A549 (cell line): ENCODE data around the gene CRADD. TPM values are rescaled to one million over a fixed set of nuclear protein-coding genes. Genes with fewer than 3 reads are reported as not detected.
A peak's percentile ranks its signal among the peaks of the same experiment; 100 is the strongest.

Experiments
- ATAC-seq, 2 experiments: fragments of 200-7000 bp in 1 of 2; fragments of >200 bp in 1 of 2; cut with Nextera tagmentation in 1 of 2; cut with Tn5 transposase in 1 of 2; 3 replicates each; pipeline versions ENCODE4 v1.8.0 to v1.9.1; 2018 to 2020; ENCODE audit warnings: mild to moderate bottlenecking in 1 of 2, moderate library complexity in 1 of 2
- CTCF ChIA-PET: fragments of 300-600 bp; sonication (Branson Sonifier 250); formaldehyde crosslinking; extraction: SDS; loops from one replicate; lab custom pipeline; 2021; ENCODE audit warnings: antibody characterized with exemption, inconsistent platforms; lab: Yijun Ruan, JAX
- POLR2A ChIA-PET: fragments of 350-600 bp; formaldehyde crosslinking; extraction: SDS; loops from one replicate; lab custom pipeline; 2021; ENCODE audit warnings: antibody characterized with exemption, inconsistent platforms; lab: Yijun Ruan, JAX
- DNase-seq, 2 experiments: peaks; one replicate each; pipeline versions ENCODE4 v3.0.0 to v3.0.0-alpha.2; 2011 to 2016; ENCODE audit warnings: low read depth in 1 of 2, low spot score in 1 of 2
- FAIRE-seq: peaks from 2 replicates; lab custom pipeline; 2011; peaks lifted over from hg19 to GRCh38; lab: Jason Lieb, UNC
- H3K27ac ChIP-seq, 2 experiments: fragments of >200 bp; sonication (Bioruptor Twin); formaldehyde crosslinking; 3 replicates each; pipeline ENCODE4 v1.5.1; 2016 to 2017
- H3K4me1 ChIP-seq: fragments of >200 bp; sonication (Bioruptor Twin); formaldehyde crosslinking; 3 replicates; pipeline ENCODE4 v1.6.1; 2016
- H3K4me2 ChIP-seq: fragments of >200 bp; sonication (Bioruptor Twin); formaldehyde crosslinking; 3 replicates; pipeline ENCODE4 v1.6.1; 2016
- H3K4me3 ChIP-seq: fragments of >200 bp; sonication (Bioruptor Twin); formaldehyde crosslinking; 3 replicates; pipeline ENCODE4 v1.5.1; 2016
- H3K9me3 ChIP-seq: fragments of >200 bp; sonication (Bioruptor Twin); formaldehyde crosslinking; 3 replicates; pipeline ENCODE4 v1.6.1; 2016
- ATOH8 ChIP-seq: fragments of 250-450 bp; sonication (Bioruptor Pico); IDR thresholded peaks from 2 replicates; pipeline ENCODE4 v1.5.0; 2020; ENCODE audit warnings: low read depth, mild to moderate bottlenecking, moderate library complexity
- CHD4 ChIP-seq: fragments of 200-600 bp; sonication (generic); IDR thresholded peaks from 2 replicates; pipeline ENCODE4 v1.6.1; 2016; ENCODE audit warnings: antibody characterized with exemption, mild to moderate bottlenecking, borderline replicate concordance
- E2F6 ChIP-seq: IDR thresholded peaks from 2 replicates; pipeline ENCODE4 v1.6.1; 2012; ENCODE audit warnings: low read depth, borderline replicate concordance
- EP300 ChIP-seq, 2 experiments: fragments of >200 bp; sonication (Bioruptor Twin); formaldehyde crosslinking; IDR thresholded peaks; 2 replicates in 1 of 2; 3 replicates in 1 of 2; pipeline ENCODE4 v1.6.1; 2016 to 2017
- FOSB ChIP-seq: fragments of 250-450 bp; sonication (Bioruptor Pico); IDR thresholded peaks from 2 replicates; pipeline ENCODE4 v1.5.0; 2020; ENCODE audit warnings: mild to moderate bottlenecking, moderate library complexity
- GATA3 ChIP-seq: IDR thresholded peaks from 2 replicates; pipeline ENCODE4 v1.6.1; 2012; ENCODE audit warnings: borderline replicate concordance
- HDAC2 ChIP-seq: fragments of 200-600 bp; sonication (generic); IDR thresholded peaks from 2 replicates; pipeline ENCODE4 v1.6.1; 2016
- HEYL ChIP-seq: fragments of 250-450 bp; sonication (Bioruptor Pico); IDR thresholded peaks from 2 replicates; pipeline ENCODE4 v1.8.0; 2021; ENCODE audit warnings: mild to moderate bottlenecking, moderate library complexity
- HOXA7 ChIP-seq: fragments of 250-450 bp; sonication (Bioruptor Pico); IDR thresholded peaks from 2 replicates; pipeline ENCODE4 v1.5.0; 2020; ENCODE audit warnings: mild to moderate bottlenecking, moderate library complexity
- HOXB13 ChIP-seq: fragments of 250-450 bp; sonication (Bioruptor Pico); IDR thresholded peaks from 2 replicates; pipeline ENCODE4 v1.5.0; 2020; ENCODE audit warnings: low read depth, mild to moderate bottlenecking, moderate library complexity
- HOXB5 ChIP-seq: fragments of 250-450 bp; sonication (Bioruptor Pico); IDR thresholded peaks from 2 replicates; pipeline ENCODE4 v1.5.0; 2020; ENCODE audit warnings: mild to moderate bottlenecking, moderate library complexity
- JUN ChIP-seq, 2 experiments: fragments of >200 bp; sonication (Bioruptor Twin); formaldehyde crosslinking; IDR thresholded peaks; 2 replicates in 1 of 2; 3 replicates in 1 of 2; pipeline ENCODE4 v1.6.1; 2016 to 2017
- KDM1A ChIP-seq: fragments of 200-600 bp; sonication (generic); IDR thresholded peaks from 2 replicates; pipeline ENCODE4 v1.6.1; 2016; ENCODE audit warnings: low read depth, mild to moderate bottlenecking
- MAFK ChIP-seq: fragments of 450-650 bp; IDR thresholded peaks from 2 replicates; pipeline ENCODE4 v1.6.1; 2014; ENCODE audit not compliant: partially characterized antibody
- MAX ChIP-seq: IDR thresholded peaks from 2 replicates; pipeline ENCODE4 v1.6.1; 2012
- NPAS2 ChIP-seq: fragments of 250-450 bp; sonication (Bioruptor Pico); IDR thresholded peaks from 2 replicates; pipeline ENCODE4 v1.8.0; 2022; ENCODE audit warnings: mild to moderate bottlenecking, moderate library complexity, borderline replicate concordance
- RARB ChIP-seq: fragments of 250-450 bp; sonication (Bioruptor Pico); IDR thresholded peaks from 2 replicates; pipeline ENCODE4 v1.8.0; 2021; ENCODE audit warnings: mild to moderate bottlenecking, moderate library complexity
- RNF2 ChIP-seq: fragments of 200-600 bp; sonication (generic); IDR thresholded peaks from 2 replicates; pipeline ENCODE4 v1.6.1; 2016; ENCODE audit warnings: low read depth, mild to moderate bottlenecking, antibody characterized with exemption, moderate library complexity, borderline replicate concordance
- TFCP2L1 ChIP-seq: fragments of 250-450 bp; sonication (Bioruptor Pico); IDR thresholded peaks from 2 replicates; pipeline ENCODE4 v1.5.0; 2021; ENCODE audit warnings: mild to moderate bottlenecking
- USF2 ChIP-seq: fragments of 450-650 bp; IDR thresholded peaks from 2 replicates; pipeline ENCODE4 v1.6.1; 2014; ENCODE audit warnings: antibody characterized with exemption
- ZFP36 ChIP-seq: fragments of 450-650 bp; IDR thresholded peaks from 2 replicates; pipeline ENCODE4 v1.6.1; 2014; ENCODE audit warnings: borderline replicate concordance; ENCODE audit not compliant: partially characterized antibody
- ZNF302 ChIP-seq: fragments of 250-450 bp; sonication (Bioruptor Pico); IDR thresholded peaks from 2 replicates; pipeline ENCODE4 v1.9.0; 2021; ENCODE audit warnings: inconsistent platforms, mild to moderate bottlenecking, moderate library complexity
- WGBS: methylation state at CpG from one replicate; pipeline ENCODE4 v1.1.6; 2017; ENCODE audit errors: missing lambda C conversion rate; 5-methylcytosine and 5-hydroxymethylcytosine counted together
- polyA plus RNA-seq, 4 experiments: library from polyadenylated mRNA; depleted of rRNA in 3 of 4; stranded (reverse); fragments of >200 nt; fragmentation: RNase III in 1 of 4; extraction: RNeasy Plus Mini Kit Qiagen cat#74134 plus additional on column Dnase treatment in 1 of 4; gene quantifications; 2 replicates in 3 of 4; 3 replicates in 1 of 4; pipeline ENCODE4 v1.2.3, GENCODE V29; 2011 to 2017

Gene CRADD
- polyA plus RNA-seq, 2 of the 4 experiments (the other 2 are of a cell fraction) = 13.2 to 23.0 TPM

- POLR2A ChIA-PET = interaction anchor here (0.8 to 2.5 kb wide), 6 partner anchors 16 to 317 kb away, joined by 3 to 11 read pairs (median 4); no protein-coding TSS in a partner anchor
- peak overlapping the region; percentile 84 to 89 for H3K27ac ChIP-seq
- no peak overlapping the region; the same call in 2 of the 3 replicates for H3K4me3 ChIP-seq
- peaks cover 44% of the 10 kb centered on the region for H3K4me1 ChIP-seq
- H3K4me2 ChIP-seq = peak overlapping the region; percentile 76
- peak; percentile 65 to 70 for ATAC-seq
- no peak for FAIRE-seq
- TF ChIP-seq HOXB13 (CRISPR knock-in tag) = peak; percentile 96; the same call in 1 of the 2 replicates
- TF ChIP-seq ATOH8 (CRISPR knock-in tag) = peak; percentile 90; the same call in 1 of the 2 replicates
- peak; percentile 65 for TF ChIP-seq ZFP36
- TF ChIP-seq HEYL (CRISPR knock-in tag) = no peak
- 0 out of 2 replicates have a peak, but pooled peaks have one; percentile 45 for TF ChIP-seq HDAC2
- TF ChIP-seq EP300 (IDR thresholded peaks at IDR 0.05) = no peak
- 0 out of 2 replicates have a peak, but pooled peaks have one; percentile 67 for TF ChIP-seq CHD4
- TF ChIP-seq JUN (IDR thresholded peaks at IDR 0.05) = 0 out of 5 replicates have a peak, but pooled peaks of 1 of the 2 experiments have one; percentile 33
- 0 out of 2 replicates have a peak, but pooled peaks have one; percentile 48 for TF ChIP-seq E2F6
- peak; percentile 55 for TF ChIP-seq ZNF302 (CRISPR knock-in tag)
- TF ChIP-seq FOSB = 0 out of 2 replicates have a peak, but pooled peaks have one; percentile 42
- peak; percentile 76; the same call in 1 of the 2 replicates for TF ChIP-seq HOXB5 (CRISPR knock-in tag)
- TF ChIP-seq KDM1A = peak; percentile 89
- TF ChIP-seq NPAS2 (CRISPR knock-in tag) = no peak
- no peak for TF ChIP-seq TFCP2L1 (CRISPR knock-in tag)
- TF ChIP-seq RARB (CRISPR knock-in tag) = no peak
- no peak for TF ChIP-seq HOXA7 (CRISPR knock-in tag)
- TF ChIP-seq MAX = peak; percentile 87
- no peak for TF ChIP-seq RNF2
- TF ChIP-seq USF2 = peak; percentile 55
- peak; percentile 81 for TF ChIP-seq GATA3
- TF ChIP-seq MAFK = peak; percentile 25
- 7% methylated on average over 9 of the region's 9 CpGs for WGBS
- peaks cover 6% of the 10 kb centered on the region; the same call in 2 of the 3 replicates for H3K9me3 ChIP-seq
- DNase-seq = peak in 1 of 2 experiments; percentile 67
- CTCF ChIA-PET = interaction anchor here (0.7 to 3.6 kb wide), 8 partner anchors 9 to 317 kb away, joined by 3 to 44 read pairs (median 5); no protein-coding TSS in a partner anchor
Measured at GRCh38 chr12:93784339-93785086, 107.3 kb downstream of the CRADD start.
